NCI-H2196 (cell line): ENCODE measurements around the gene C19orf12.
A peak's percentile ranks its signal among the peaks of the same experiment; 100 is the strongest.
"Not testable (repeated sequence)": the region's sequence is repeated elsewhere in the genome, so short reads cannot be mapped to it uniquely, and the experiment has no call there.

ENCODE experiments used
- DNase-seq: peaks from one replicate; lab custom pipeline; 2025; ENCODE audit not compliant: unreplicated experiment; lab: John Stamatoyannopoulos, UW

The C19orf12 gene

GRCh38 chr19:29677001-29677817, 37.9 kb downstream of the C19orf12 start:
- DNase-seq: no peak

- peak; percentile 27 for DNase-seq
Measured at GRCh38 chr19:29676586-29676985, 38.5 kb downstream of the C19orf12 start.

GRCh38 chr19:29675650-29676186, 39.3 kb downstream of the C19orf12 start:
- DNase-seq: no peak

- no peak for DNase-seq
Measured at GRCh38 chr19:29675120-29675649, 39.9 kb downstream of the C19orf12 start.

GRCh38 chr19:29674374-29675119, 40.5 kb downstream of the C19orf12 start:
- DNase-seq: no peak

GRCh38 chr19:29673451-29674371, 41.4 kb downstream of the C19orf12 start:
- no peak for DNase-seq

GRCh38 chr19:29672933-29673336, 42.1 kb downstream of the C19orf12 start:
- no peak for DNase-seq

- DNase-seq: no peak
Measured at GRCh38 chr19:29672319-29672932, 42.6 kb downstream of the C19orf12 start.

GRCh38 chr19:29671393-29672160, 43.5 kb downstream of the C19orf12 start:
- peak; percentile 29 for DNase-seq

GRCh38 chr19:29671026-29671392, 44.1 kb downstream of the C19orf12 start:
- not testable (repeated sequence) for DNase-seq

- DNase-seq: no peak
Measured at GRCh38 chr19:29670255-29670654, 44.8 kb downstream of the C19orf12 start.

- DNase-seq: no peak
Measured at GRCh38 chr19:29668746-29669609, 46.1 kb downstream of the C19orf12 start.

GRCh38 chr19:29667901-29668341, 47.1 kb downstream of the C19orf12 start:
- no peak for DNase-seq

- no peak for DNase-seq
Measured at GRCh38 chr19:29667387-29667783, 47.7 kb downstream of the C19orf12 start.

- DNase-seq: no peak
Measured at GRCh38 chr19:29666578-29667386, 48.3 kb downstream of the C19orf12 start.

GRCh38 chr19:29665826-29666577, 49.1 kb downstream of the C19orf12 start:
- DNase-seq: no peak
